ENCODE data around the gene STK38.

Gene STK38

GRCh38 chr6:36563928-36564284 is 16.6 kb upstream of the STK38 start:
- no peak for DNase-seq (ENCODE audit: low read depth, low spot score)

DNA sequence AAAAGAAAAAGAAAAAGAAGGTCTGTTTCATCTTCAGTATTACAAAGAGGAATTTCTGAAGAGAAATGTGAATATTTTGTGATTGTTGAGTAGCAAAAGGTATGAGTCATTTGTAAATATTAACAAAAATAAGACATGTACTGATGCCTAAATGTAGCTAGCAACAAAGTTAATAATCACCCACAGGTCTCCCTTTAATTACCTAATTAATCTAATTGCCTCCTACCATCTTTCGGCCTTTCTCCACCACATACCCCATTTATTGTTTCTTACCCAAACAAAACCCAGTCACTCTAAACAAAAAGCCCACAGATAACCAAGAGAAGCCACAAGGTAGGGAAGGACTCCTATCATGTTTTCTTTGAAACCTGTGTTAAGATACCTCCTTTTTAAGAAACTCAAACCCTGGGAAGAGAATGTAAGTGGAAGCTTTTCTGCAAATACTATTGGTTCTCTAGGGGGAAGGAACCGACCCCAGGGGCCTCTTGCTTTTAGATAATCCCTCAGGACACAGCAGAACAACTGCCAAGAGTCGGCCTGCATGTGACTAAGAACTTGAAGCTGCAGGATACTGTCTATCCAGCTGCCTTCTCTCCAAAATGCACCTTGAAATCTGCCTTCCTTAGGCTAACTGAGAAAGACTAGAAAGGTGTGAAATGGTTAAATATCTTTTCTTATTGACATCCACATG is 16.1 kb upstream of the STK38 start:
- no peak for DNase-seq (ENCODE audit: low read depth, low spot score)

DNA sequence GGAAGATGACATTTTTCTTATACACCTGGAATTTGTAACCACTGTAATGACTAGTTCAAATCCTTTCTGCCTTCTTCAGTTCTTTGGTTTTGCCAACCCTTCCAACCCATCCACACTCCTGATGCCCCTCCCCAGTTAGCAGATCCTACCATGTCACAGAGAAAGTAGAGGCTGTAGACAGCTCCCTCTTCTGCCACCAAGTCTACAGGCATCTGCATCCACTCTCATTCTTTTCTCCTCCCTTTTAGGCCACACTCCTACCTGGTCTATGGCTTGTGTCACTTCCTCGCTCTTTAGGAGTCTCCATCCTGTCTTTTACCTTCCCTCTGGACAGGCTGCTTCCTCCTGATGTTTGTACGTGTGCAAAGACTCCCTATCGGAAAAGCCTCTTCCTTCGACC is 13.5 kb upstream of the STK38 start:
- no peak for DNase-seq (ENCODE audit: low read depth, low spot score)

GRCh38 chr6:36559011-36559793 is 11.9 kb upstream of the STK38 start:
- DNase-seq (ENCODE audit: low read depth, low spot score): no peak

DNA sequence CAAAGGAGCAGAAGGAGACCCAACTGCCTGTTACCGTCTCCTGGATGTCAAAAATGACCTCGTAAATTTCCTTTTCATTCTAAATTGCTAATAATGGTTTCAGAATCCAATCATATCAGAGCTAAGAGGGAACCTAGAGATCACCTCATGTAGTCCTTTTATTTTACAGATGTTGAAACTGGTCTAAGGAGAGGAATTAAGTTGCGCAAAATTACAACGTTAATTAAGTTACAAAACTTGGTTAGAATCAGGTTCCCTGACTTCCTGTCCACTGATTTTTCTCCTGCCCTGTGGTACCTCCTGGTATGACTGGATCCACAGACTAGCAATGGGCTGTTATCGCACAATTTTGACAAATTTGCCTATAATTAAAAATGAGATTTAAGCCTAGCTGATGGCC is 9.0 kb upstream of the STK38 start:
- DNase-seq (ENCODE audit: low read depth, low spot score): no peak

- no peak for DNase-seq (ENCODE audit: low read depth, low spot score)
These were observed 8.5 kb upstream of the STK38 start for GRCh38 chr6:36555750-36556252.

- no peak for DNase-seq (ENCODE audit: low read depth, low spot score)
These were observed 3.3 kb upstream of the STK38 start for GRCh38 chr6:36550473-36551000.

GRCh38 chr6:36548401-36548743 is 1.1 kb upstream of the STK38 start:
- no peak for DNase-seq (ENCODE audit: low read depth, low spot score)

DNA sequence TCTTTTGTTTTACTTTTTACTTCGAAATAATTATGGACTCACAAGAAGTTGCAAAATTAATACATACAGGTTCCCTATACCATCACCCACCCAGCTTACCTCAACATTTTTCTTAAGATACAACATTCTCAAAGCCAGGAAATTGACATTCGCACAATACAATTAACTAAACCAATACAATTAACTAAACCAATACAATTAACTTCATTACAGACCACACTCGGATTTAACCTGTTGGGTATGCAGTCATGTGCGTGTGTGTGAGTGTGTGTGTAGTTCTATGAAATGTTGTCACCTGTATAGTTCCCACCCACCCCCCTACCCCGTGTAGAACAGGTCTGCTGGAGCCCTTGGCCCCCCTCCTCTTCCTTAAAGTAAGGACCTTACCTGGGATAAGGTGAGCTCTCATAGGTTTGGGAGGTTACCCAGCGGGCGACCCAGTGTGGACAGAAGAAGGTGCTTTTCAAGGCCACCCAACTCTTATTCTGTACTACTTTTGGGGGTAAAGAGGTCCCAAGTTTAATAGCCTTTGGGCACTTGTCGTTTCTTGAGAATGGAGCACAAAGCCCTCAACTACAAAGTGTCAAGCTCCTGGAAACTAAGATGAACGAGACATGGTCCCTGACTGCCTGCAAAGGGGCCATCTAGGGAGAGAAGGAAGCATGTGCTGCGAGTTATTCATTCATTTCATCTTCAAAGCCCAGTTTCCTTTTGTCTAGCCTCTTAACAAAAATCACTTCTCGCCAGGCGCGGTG is 544 bp upstream of the STK38 start:
- no peak for DNase-seq (ENCODE audit: low read depth, low spot score)

- no peak for DNase-seq (ENCODE audit: low read depth, low spot score)
These were observed 865 bp downstream of the STK38 start for GRCh38 chr6:36546308-36546919.

GRCh38 chr6:36545767-36546307 is 1.4 kb downstream of the STK38 start:
- no peak for DNase-seq (ENCODE audit: low read depth, low spot score)

DNA sequence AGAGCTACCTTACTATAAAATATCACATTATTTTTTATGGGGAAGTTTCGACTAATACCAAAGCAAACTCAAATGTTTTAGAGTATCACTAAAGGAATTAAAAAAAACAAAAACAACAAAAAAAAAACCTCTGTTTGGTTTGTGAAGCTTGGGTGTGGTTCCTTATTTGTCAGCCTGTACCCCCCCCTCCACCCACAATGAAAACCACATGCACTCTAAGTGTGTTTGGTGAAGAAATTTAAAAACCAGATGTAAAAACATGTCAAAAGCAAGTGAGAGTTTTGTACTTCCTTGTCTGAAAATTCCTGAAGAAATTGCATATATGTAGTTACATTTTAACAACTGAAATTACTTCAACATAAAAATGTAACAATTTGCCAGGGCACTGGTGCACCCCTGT is 3.1 kb downstream of the STK38 start:
- peak; percentile 31 for DNase-seq (ENCODE audit: low read depth, low spot score)

DNA sequence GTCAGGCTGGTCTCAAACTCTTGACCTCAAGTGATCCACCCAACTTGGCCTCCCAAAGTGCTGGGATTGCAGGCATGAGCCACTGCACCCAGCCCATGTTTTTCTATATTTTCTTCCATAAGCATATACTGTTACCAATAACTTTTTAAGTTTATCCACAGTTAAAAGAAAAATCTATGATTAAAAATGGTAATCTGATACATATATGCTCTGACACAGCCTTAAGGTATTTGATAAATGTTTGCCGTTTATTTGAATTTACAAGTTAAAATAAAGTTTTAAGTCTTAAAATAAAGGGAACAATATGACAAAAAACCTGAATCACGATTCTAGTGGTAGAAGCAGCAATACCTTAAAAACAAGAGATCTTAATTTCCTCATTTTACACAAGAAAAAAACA is 5.2 kb downstream of the STK38 start:
- no peak for DNase-seq (ENCODE audit: low read depth, low spot score)

GRCh38 chr6:36539814-36540568 is 7.3 kb downstream of the STK38 start:
- no peak for DNase-seq (ENCODE audit: low read depth, low spot score)

GRCh38 chr6:36536873-36537547 is 10.3 kb downstream of the STK38 start:
- no peak for DNase-seq (ENCODE audit: low read depth, low spot score)

DNA sequence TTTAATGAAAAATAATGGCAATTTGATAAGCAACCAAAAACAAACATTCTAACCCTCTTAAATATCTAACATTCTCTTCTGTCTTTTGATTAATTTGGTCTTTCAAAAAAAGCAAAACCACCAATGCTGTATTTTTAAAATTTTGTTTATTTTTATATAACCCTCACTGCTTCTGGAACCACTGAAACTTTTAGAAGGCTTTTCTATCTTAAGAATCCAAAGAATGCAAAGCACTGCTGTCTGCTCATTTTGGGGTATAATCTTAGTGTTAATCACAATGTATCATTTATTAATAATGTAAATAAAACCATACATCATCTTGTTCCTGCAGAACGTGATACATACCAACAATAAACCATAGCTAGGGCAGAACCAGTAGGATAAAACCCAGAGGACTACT is 14.0 kb downstream of the STK38 start:
- no peak for DNase-seq (ENCODE audit: low read depth, low spot score)

GRCh38 chr6:36526066-36526465 is 21.2 kb downstream of the STK38 start:
- no peak for DNase-seq (ENCODE audit: low read depth, low spot score)

DNA sequence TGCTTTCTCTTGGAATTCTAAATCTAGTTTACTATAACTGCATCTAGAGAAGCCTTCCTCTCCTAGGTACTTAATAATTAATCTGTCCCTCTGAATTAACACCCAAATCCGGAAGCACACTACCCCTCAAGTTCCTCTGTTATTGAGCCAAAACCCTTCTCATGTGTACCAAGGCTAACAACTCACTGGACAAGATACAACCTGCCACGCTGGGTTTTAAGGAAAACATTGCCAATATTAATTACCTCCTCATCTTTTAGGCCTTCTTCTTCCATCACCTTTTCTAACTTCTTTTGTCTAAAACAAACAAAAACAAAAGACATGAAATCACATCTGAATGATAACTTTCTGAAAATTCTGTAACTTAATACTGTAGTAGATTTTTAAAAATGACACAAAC is 21.9 kb downstream of the STK38 start:
- DNase-seq (ENCODE audit: low read depth, low spot score): no peak

- no peak for DNase-seq (ENCODE audit: low read depth, low spot score)
These were observed 22.4 kb downstream of the STK38 start for GRCh38 chr6:36524871-36525270.

- no peak for DNase-seq (ENCODE audit: low read depth, low spot score)
These were observed 23.3 kb downstream of the STK38 start for GRCh38 chr6:36523936-36524499.

Measured in activated CD4-positive, CD25-positive, alpha-beta regulatory T cell treated with anti-CD3 and anti-CD28 coated beads, Interleukin-2, amount 50 U/mL, for 16 hours (primary cell).